Ovary (tissue), 3 donors: ENCODE data around the gene BAZ2B.

ENCODE experiments used
- CTCF ChIP-seq, 3 donors: fragments of 450-650 bp in 2 of 3; fragments of 200-600 bp in 1 of 3; IDR thresholded peaks; one replicate each; pipeline versions ENCODE4 v1.5.1 to v1.8.0; 2016 to 2022; ENCODE audit warnings: antibody characterized with exemption in 3 of 3, mild to moderate bottlenecking in 1 of 3
- EP300 ChIP-seq: sonication (generic); formaldehyde crosslinking; IDR thresholded peaks from one replicate; pipeline ENCODE4 v1.6.1; 2017; ENCODE audit warnings: antibody characterized with exemption
- POLR2A ChIP-seq: fragments of 450-650 bp; IDR thresholded peaks from one replicate; pipeline ENCODE4 v1.6.1; 2017; ENCODE audit warnings: antibody characterized with exemption, mild to moderate bottlenecking, moderate library complexity
- donor health status: DM: no; HTN: no; CAD: no.

DNA sequence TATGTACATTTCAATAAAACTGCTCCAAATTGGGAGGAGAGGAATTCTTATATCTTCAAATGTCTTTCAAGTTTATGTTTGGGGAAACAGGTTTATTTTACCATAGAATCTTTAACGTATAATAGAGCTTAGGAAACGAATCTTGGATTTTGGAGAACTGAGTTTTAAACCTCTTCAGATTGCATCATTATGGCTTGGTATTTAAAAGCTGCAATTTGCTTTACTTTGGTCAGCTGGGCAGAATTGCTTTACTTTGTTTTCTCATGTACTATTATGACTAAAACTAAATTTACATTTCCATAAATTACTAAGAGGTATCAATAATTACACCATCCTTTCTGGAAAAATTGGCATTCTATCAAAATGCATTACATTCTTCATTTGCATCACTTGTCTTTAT lies 54.6 kb downstream of the BAZ2B start:
- TF ChIP-seq CTCF (IDR thresholded peaks at IDR 0.05) (no peak), EP300 (no peak), POLR2A (no peak)
